ENCODE data around the gene DNAH9. TPM values are rescaled to one million over a fixed set of nuclear protein-coding genes. Genes with fewer than 3 reads are reported as not detected.

Gene DNAH9
- total and polyA plus RNA-seq, 2 of the 8 experiments (the other 6 are each of a cell fraction or from before 2014, with no cell fraction given), result 0.21 to 0.86 TPM

DNA sequence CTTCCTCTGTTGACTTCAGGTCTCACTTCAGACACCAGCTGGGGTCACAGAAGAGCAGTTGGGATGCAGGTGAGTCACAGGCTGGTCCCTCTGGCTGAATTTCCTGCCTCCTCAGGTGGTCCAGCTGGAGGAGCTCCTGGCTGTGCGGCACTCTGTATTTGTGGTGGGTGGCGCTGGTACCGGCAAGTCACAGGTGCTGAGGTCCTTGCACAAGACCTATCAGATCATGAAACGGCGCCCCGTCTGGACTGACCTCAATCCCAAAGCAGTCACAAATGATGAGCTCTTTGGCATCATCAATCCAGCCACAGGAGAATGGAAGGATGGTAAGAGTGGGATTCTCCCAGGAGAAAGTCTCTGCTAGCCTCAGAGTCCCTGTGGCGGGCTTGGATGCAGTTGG is 149.2 kb downstream of the DNAH9 start:
- Histone ChIP-seq H3K79me1 (ENCODE audit: low read depth, low read length) (no peaks in the 10 kb centered on the region), H2BK15ac (ENCODE audit: low read length) (no peak overlapping the region), H3K23me2 (ENCODE audit: low read depth, low read length) (no peaks in the 10 kb centered on the region), H4K5ac (ENCODE audit: insufficient read length, low read depth, low read length) (no peak overlapping the region), H3K79me2 (ENCODE audit: control insufficient read depth in 1 of 2, insufficient read depth in 2 of 2, low read length in 2 of 2) (no peaks in the 10 kb centered on the region), H3K4me2 (ENCODE audit: insufficient read depth in 1 of 2, low read depth in 2 of 2, low read length in 2 of 2) (no peak overlapping the region), H4K20me1 (replicated peaks in 1 of 2; ENCODE audit: control insufficient read depth in 1 of 2, insufficient read depth in 2 of 2, low read length in 2 of 2) (no peaks in the 10 kb centered on the region), H2BK120ac (replicated peaks; ENCODE audit: low read depth, low read length) (no peak overlapping the region), H3K4me3 (ENCODE audit: extremely low read depth in 1 of 4, insufficient read depth in 2 of 4, low read depth in 3 of 4, low read length in 4 of 4) (no peak overlapping the region), H2BK12ac (ENCODE audit: low read depth, low read length) (no peak overlapping the region), H3K9me3 (ENCODE audit: insufficient read depth in 2 of 2, low read depth in 1 of 2, low read length in 1 of 2) (no peaks in the 10 kb centered on the region), H4K8ac (ENCODE audit: extremely low read depth, insufficient read depth, low read length) (no peak overlapping the region), H2BK20ac (ENCODE audit: low read length) (no peak overlapping the region), H2AK5ac (ENCODE audit: low read depth, low read length) (no peak overlapping the region), H3K36me3 (ENCODE audit: control insufficient read depth in 2 of 4, insufficient read depth in 4 of 4, low read length in 3 of 4) (no peaks in the 10 kb centered on the region), H3K27me3 (replicated peaks in 1 of 4; ENCODE audit: control insufficient read depth in 3 of 4, extremely low read depth in 1 of 4, insufficient read depth in 3 of 4, low read length in 3 of 4) (no peaks in the 10 kb centered on the region), H3K9ac (replicated peaks in 1 of 4; ENCODE audit: extremely low read depth in 1 of 4, low read depth in 3 of 4, low read length in 3 of 4) (no peak overlapping the region), H3K14ac (ENCODE audit: insufficient read length) (no peak overlapping the region), H3K27ac (ENCODE audit: low read depth, low read length) (no peak overlapping the region), H3K56ac (replicated peaks; ENCODE audit: insufficient read length, low read depth, low read length) (no peak overlapping the region), H2BK5ac (ENCODE audit: low read depth, low read length) (no peak overlapping the region), H3K18ac (ENCODE audit: extremely low read depth, low read length) (no peak overlapping the region), H3K4ac (replicated peaks; ENCODE audit: insufficient read length, low read depth, low read length) (no peak overlapping the region), H3K23ac (ENCODE audit: insufficient read length) (no peak overlapping the region), H2AFZ (ENCODE audit: low read length) (no peak overlapping the region), H4K91ac (replicated peaks; ENCODE audit: insufficient read length, low read length) (no peak overlapping the region), H3K4me1 (replicated peaks in 1 of 4; ENCODE audit: control insufficient read depth in 3 of 4, insufficient read depth in 4 of 4, low read length in 3 of 4) (no peaks in the 10 kb centered on the region)
- DNase-seq (ENCODE audit: low read depth in 1 of 2, low spot score in 2 of 2), result no peak
- FAIRE-seq, result no peak
- CTCF ChIA-PET (ENCODE audit: partially characterized antibody), result interaction anchor here (0.9 to 1.4 kb wide), 4 partner anchors 50 to 869 kb away, joined by 3 to 4 read pairs (median 4); no protein-coding TSS in a partner anchor
- POLR2A ChIA-PET (ENCODE audit: partially characterized antibody), result no interaction called here
- 90% methylated on average over 7 of the region's 7 CpGs; no CpG with 5 or more reads in 1 of the 2 experiments for WGBS, 2 experiments (ENCODE audit: extremely low coverage in 1 of 2, insufficient coverage in 1 of 2, insufficient read length in 1 of 2, insufficient replicate concordance in 2 of 2, low coverage in 1 of 2, low lambda C conversion rate in 2 of 2, missing lambda C conversion rate in 1 of 2)
- TF ChIP-seq RFX5 (IDR thresholded peaks at IDR 0.05; ENCODE audit: borderline replicate concordance, low read depth, low read length) (no peak), CBX8 (IDR thresholded peaks at IDR 0.05; ENCODE audit: borderline replicate concordance, low read depth, low read length) (no peak), KDM1A (IDR thresholded peaks at IDR 0.05; ENCODE audit: borderline replicate concordance, low read length) (no peak), SRF (IDR thresholded peaks at IDR 0.05; ENCODE audit: low read depth, low read length) (no peak), NANOG (IDR thresholded peaks at IDR 0.05; ENCODE audit: insufficient read depth, low read depth, low read length, poor library complexity, severe bottlenecking) (no peak), SIN3A (conservative IDR thresholded peaks at IDR 0.05 in 1 of 2, IDR thresholded peaks at IDR 0.05 in 1 of 2; ENCODE audit: low read depth in 1 of 2, low read length in 2 of 2) (no peak), CEBPB (IDR thresholded peaks at IDR 0.05; ENCODE audit: low read depth, low read length) (no peak), ZNF274 (IDR thresholded peaks at IDR 0.05; ENCODE audit: borderline replicate concordance, extremely low read depth, low read length) (no peak), EP300 (IDR thresholded peaks at IDR 0.05; ENCODE audit: borderline replicate concordance in 1 of 2, low read depth in 2 of 2, low read length in 2 of 2) (no peak), SIRT6 (IDR thresholded peaks at IDR 0.05; ENCODE audit: low read length) (no peak), SIX5 (IDR thresholded peaks at IDR 0.05; ENCODE audit: low read depth, low read length) (no peak), CREB1 (IDR thresholded peaks at IDR 0.05) (no peak), ATF2 (IDR thresholded peaks at IDR 0.05; ENCODE audit: low read length) (no peak)

Data from H1 (cell line).